NT2/D1 (cell line): ENCODE measurements around the gene YIPF5.

Source experiments
- DNase-seq: peaks from one replicate; pipeline ENCODE4 v3.0.0-alpha.2; 2011; ENCODE audit warnings: low read depth, low spot score
- H3K27me3 ChIP-seq: 2 replicates; pipeline ENCODE4 v1.6.0; 2011; ENCODE audit warnings: mild to moderate bottlenecking; ENCODE audit not compliant: insufficient read length, insufficient read depth
- H3K36me3 ChIP-seq: 2 replicates; pipeline ENCODE4 v1.6.1; 2011; ENCODE audit warnings: mild to moderate bottlenecking, low read length, mixed read lengths; ENCODE audit not compliant: insufficient read depth, insufficient read length
- H3K4me1 ChIP-seq: 2 replicates; pipeline ENCODE4 v1.5.1; 2011; ENCODE audit not compliant: insufficient read depth, insufficient read length
- H3K4me3 ChIP-seq: 2 replicates; pipeline ENCODE4 v1.5.1; 2011; ENCODE audit warnings: low read depth; ENCODE audit not compliant: insufficient read length
- H3K9ac ChIP-seq: 2 replicates; pipeline ENCODE4 v1.6.0; 2011; ENCODE audit warnings: low read depth; ENCODE audit not compliant: insufficient read length
- H3K9me3 ChIP-seq: 2 replicates; pipeline ENCODE4 v1.5.1; 2011; ENCODE audit warnings: mild to moderate bottlenecking, low read length; ENCODE audit not compliant: insufficient read depth
- SUZ12 ChIP-seq: IDR thresholded peaks from 2 replicates; pipeline ENCODE4 v1.6.1; 2011; ENCODE audit not compliant: insufficient read length, insufficient read depth; ENCODE audit errors: extremely low read depth
- YY1 ChIP-seq: IDR thresholded peaks from 2 replicates; pipeline ENCODE4 v1.6.1; 2011; ENCODE audit not compliant: insufficient read length, insufficient read depth
- ZNF274 ChIP-seq: IDR thresholded peaks from 2 replicates; pipeline ENCODE4 v1.6.1; 2011; ENCODE audit warnings: mild to moderate bottlenecking, low read depth, low read length

YIPF5 gene

DNA sequence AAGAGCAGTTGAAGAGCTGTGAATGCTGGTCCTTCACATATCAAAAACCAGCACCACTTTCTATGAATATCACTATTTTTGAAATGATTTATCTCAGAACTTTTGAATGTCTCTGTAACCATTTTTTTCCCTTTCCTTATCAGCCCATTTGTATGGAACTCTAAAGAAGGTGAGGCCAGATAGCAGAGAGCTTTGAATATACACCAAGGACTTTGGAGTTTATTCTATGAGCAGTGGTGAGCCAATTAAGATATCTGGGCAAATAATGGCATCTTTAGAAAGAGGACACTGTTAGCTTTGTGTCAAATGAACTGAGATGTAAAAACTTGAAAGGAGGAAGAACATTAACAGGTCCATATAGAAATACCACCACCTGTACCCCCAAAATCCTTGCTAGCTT, 22.2 kb upstream of the YIPF5 start:
- Histone ChIP-seq H3K27me3 (no peaks in the 10 kb centered on the region), H3K9ac (no peak overlapping the region), H3K36me3 (no peaks in the 10 kb centered on the region), H3K4me3 (no peak overlapping the region), H3K4me1 (no peaks in the 10 kb centered on the region), H3K9me3 (no peaks in the 10 kb centered on the region)
- no peak for TF ChIP-seq SUZ12
- TF ChIP-seq YY1: no peak
- TF ChIP-seq ZNF274: no peak
- no peak for DNase-seq

DNA sequence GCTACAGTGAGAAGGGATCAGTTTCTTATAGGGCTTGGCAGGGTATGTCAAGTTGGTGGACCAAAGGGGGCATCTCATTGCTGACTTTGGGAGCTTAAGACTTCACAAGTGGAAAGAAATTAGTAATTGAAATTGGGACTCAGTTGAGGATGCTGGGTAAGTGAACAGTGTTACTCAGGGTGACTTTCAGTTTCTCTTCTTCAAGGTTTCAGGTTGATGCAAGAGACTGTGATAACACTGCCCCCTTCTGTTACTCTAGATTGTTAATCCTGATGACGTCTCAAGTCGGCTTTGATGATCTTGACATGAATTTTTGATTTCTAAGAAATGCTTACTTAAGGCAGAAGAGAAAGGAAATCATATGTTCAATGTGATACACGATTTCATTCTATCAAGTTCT, 21.5 kb upstream of the YIPF5 start:
- TF ChIP-seq YY1 (no peak), ZNF274 (no peak), SUZ12 (no peak)
- no peaks in the 10 kb centered on the region for H3K4me1 ChIP-seq
- H3K9ac ChIP-seq: no peak overlapping the region
- no peaks in the 10 kb centered on the region for H3K9me3 ChIP-seq
- no peak overlapping the region for H3K4me3 ChIP-seq
- H3K36me3 ChIP-seq: no peaks in the 10 kb centered on the region
- no peak for DNase-seq
- H3K27me3 ChIP-seq: no peaks in the 10 kb centered on the region

- H3K4me1 ChIP-seq: no peaks in the 10 kb centered on the region
- no peak overlapping the region for H3K4me3 ChIP-seq
- H3K36me3 ChIP-seq: no peaks in the 10 kb centered on the region
- TF ChIP-seq YY1 (no peak), ZNF274 (no peak), SUZ12 (no peak)
- H3K27me3 ChIP-seq: no peaks in the 10 kb centered on the region
- H3K9me3 ChIP-seq: no peaks in the 10 kb centered on the region
- H3K9ac ChIP-seq: no peak overlapping the region
- DNase-seq: no peak
These were observed 21.1 kb upstream of the YIPF5 start for GRCh38 chr5:144191531-144191930.

- Histone ChIP-seq H3K27me3 (no peaks in the 10 kb centered on the region), H3K4me1 (no peaks in the 10 kb centered on the region), H3K36me3 (no peaks in the 10 kb centered on the region), H3K9me3 (no peaks in the 10 kb centered on the region), H3K4me3 (no peak overlapping the region), H3K9ac (no peak overlapping the region)
- DNase-seq: no peak
- TF ChIP-seq ZNF274 (no peak), YY1 (no peak), SUZ12 (no peak)
These were observed 19.5 kb upstream of the YIPF5 start for GRCh38 chr5:144189800-144190429.

GRCh38 chr5:144187699-144188294, 17.3 kb upstream of the YIPF5 start:
- TF ChIP-seq YY1: no peak
- no peak for TF ChIP-seq SUZ12
- no peak for TF ChIP-seq ZNF274
- DNase-seq: no peak
- H3K27me3 ChIP-seq: no peaks in the 10 kb centered on the region
- H3K4me3 ChIP-seq: no peak overlapping the region
- no peaks in the 10 kb centered on the region for H3K36me3 ChIP-seq
- no peaks in the 10 kb centered on the region for H3K9me3 ChIP-seq
- H3K4me1 ChIP-seq: no peaks in the 10 kb centered on the region
- no peak overlapping the region for H3K9ac ChIP-seq

DNA sequence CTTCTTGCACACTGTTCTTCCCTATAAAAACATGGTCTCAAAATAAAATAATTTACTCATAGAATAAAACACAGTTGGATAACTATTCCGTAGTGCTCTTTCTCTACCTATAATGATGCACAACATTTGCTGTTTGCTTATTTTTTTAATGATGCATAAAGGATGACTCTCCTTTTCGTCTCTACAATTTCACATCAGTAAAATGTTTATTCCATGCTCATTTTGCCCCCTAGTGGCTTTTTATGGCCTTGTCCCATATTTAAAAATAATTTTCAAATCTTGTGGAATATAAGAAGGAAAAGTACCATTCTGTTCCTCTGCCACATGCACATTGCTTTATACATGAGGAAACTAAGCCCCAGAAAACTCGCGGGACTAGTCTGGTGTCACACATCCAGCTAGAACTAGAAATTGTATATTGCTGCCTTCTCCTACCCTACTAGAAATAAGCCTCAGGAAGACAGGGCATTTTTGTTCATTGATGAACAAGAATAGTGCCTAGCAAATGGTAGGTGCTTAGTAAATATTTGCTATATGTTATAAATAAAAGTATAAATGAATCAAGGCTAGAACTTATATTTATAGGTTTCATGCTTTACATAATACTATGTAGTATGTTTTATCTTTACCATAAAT, 12.9 kb upstream of the YIPF5 start:
- H3K27me3 ChIP-seq: no peaks in the 10 kb centered on the region
- TF ChIP-seq SUZ12 (no peak), ZNF274 (no peak), YY1 (no peak)
- no peaks in the 10 kb centered on the region for H3K4me1 ChIP-seq
- DNase-seq: no peak
- no peaks in the 10 kb centered on the region for H3K36me3 ChIP-seq
- H3K9ac ChIP-seq: no peak overlapping the region
- H3K9me3 ChIP-seq: no peaks in the 10 kb centered on the region
- no peak overlapping the region for H3K4me3 ChIP-seq

DNA sequence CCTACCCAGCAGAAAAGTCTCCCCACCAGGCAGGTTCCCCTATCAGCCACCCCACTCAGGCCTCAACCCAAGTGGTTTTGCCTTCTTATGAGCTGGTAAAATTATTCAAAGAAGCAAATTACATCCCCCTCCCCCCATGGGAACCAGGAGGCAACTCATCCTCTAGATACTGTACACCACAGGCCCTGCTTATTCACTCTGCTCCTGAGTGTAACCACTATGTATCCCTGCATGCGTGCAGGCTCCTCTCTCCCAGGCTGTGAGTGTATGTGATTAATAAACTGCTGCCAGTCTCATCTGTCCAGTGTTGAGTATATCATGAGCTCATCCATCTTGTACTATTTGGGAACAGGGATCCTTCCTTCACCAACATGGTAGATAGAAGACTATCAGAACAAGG, 8.8 kb upstream of the YIPF5 start:
- Histone ChIP-seq H3K9me3 (no peaks in the 10 kb centered on the region), H3K4me1 (no peaks in the 10 kb centered on the region), H3K36me3 (no peaks in the 10 kb centered on the region), H3K4me3 (no peak overlapping the region), H3K27me3 (no peaks in the 10 kb centered on the region), H3K9ac (no peak overlapping the region)
- DNase-seq: no peak
- TF ChIP-seq ZNF274 (no peak), YY1 (no peak), SUZ12 (no peak)
